HEK293T (cell line): Measurements from ENCODE around the gene PIAS4.

Source experiments
- ARNT ChIP-seq: fragments of 450-650 bp; IDR thresholded peaks from 2 replicates; pipeline ENCODE4 v1.6.1; 2017; ENCODE audit warnings: mild to moderate bottlenecking
- SP1 ChIP-seq: fragments of 450-650 bp; IDR thresholded peaks from 2 replicates; pipeline ENCODE4 v1.6.1; 2017
- SUZ12 ChIP-seq: fragments of 450-650 bp; IDR thresholded peaks from 2 replicates; pipeline ENCODE4 v1.6.1; 2016; ENCODE audit warnings: mild to moderate bottlenecking

DNA sequence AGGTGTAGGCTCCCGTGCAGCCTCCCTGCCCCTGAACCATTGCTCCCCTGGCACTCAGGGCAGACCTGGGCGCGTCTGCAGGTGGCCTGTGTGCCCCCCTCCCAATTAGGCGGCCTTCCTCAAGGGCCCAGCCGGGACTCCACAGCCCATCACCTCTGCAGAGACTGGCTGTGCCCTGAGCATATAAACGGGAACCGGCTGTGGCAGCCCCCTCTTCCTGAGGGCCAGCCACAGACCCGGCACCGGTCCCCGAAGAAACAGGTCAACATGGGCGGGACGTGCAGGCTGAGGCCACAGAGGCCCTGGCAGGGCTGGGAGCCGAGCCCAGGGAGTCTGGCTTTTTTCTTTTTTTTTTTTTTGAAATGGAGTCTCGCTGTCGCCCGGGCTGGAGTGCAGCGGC is 12.0 kb downstream of the PIAS4 start:
- TF ChIP-seq ARNT (no peak), SUZ12 (no peak), SP1 (no peak)
